Liver (tissue), 9 donors: ENCODE data around the gene ZNF679. TPM values are rescaled to one million over a fixed set of nuclear protein-coding genes. Genes with fewer than 3 reads are reported as not detected.
"Not testable (repeated sequence)": the region's sequence is repeated elsewhere in the genome, so short reads cannot be mapped to it uniquely, and the experiment has no call there.

Experiments used
- DNase-seq: peaks from one replicate; pipeline ENCODE4 v3.0.0-alpha.2; 2017; ENCODE audit warnings: low spot score
- H3K27ac ChIP-seq, 2 donors: one replicate each; pipeline ENCODE4 v1.7.0; 2013; ENCODE audit warnings: inconsistent platforms in 2 of 2, low read length in 2 of 2, control low read depth in 1 of 2, low read depth in 1 of 2, mild to moderate bottlenecking in 1 of 2
- H3K27me3 ChIP-seq, 4 donors: one replicate each; pipeline versions ENCODE4 v1.6.1 to v1.7.0; 2013; ENCODE audit warnings: low read length in 3 of 4, inconsistent platforms in 1 of 4, mild to moderate bottlenecking in 1 of 4, moderate library complexity in 1 of 4; ENCODE audit not compliant: control insufficient read depth in 4 of 4, insufficient read depth in 4 of 4
- H3K36me3 ChIP-seq, 4 donors: one replicate each; pipeline versions ENCODE4 v1.6.1 to v1.7.0; 2013; ENCODE audit warnings: low read length in 3 of 4, mild to moderate bottlenecking in 3 of 4, low read depth in 1 of 4, moderate library complexity in 1 of 4; ENCODE audit not compliant: control insufficient read depth in 4 of 4, insufficient read depth in 3 of 4
- H3K4me1 ChIP-seq, 4 donors: one replicate each; pipeline versions ENCODE4 v1.6.1 to v1.7.0; 2013; ENCODE audit warnings: low read length in 3 of 4, mild to moderate bottlenecking in 3 of 4, moderate library complexity in 1 of 4; ENCODE audit not compliant: control insufficient read depth in 4 of 4, insufficient read depth in 4 of 4
- H3K4me3 ChIP-seq, 3 donors: one replicate each; pipeline versions ENCODE4 v1.6.1 to v1.7.0; 2013; ENCODE audit warnings: low read length in 3 of 3, control low read depth in 1 of 3, low read depth in 1 of 3, mild to moderate bottlenecking in 1 of 3
- H3K9ac ChIP-seq, 2 donors: one replicate each; pipeline ENCODE4 v1.7.0; 2013; ENCODE audit warnings: low read length in 2 of 2, mild to moderate bottlenecking in 2 of 2, moderate library complexity in 2 of 2, control low read depth in 1 of 2, low read depth in 1 of 2
- H3K9me3 ChIP-seq, 4 donors: one replicate each; pipeline versions ENCODE4 v1.6.1 to v1.7.0; 2013; ENCODE audit warnings: low read length in 3 of 4; ENCODE audit not compliant: control insufficient read depth in 4 of 4
- CTCF ChIP-seq: fragments of 150-350 bp; IDR thresholded peaks from 2 replicates; pipeline ENCODE4 v1.5.1; 2017; ENCODE audit warnings: improper control_type of control experiment, low read depth, low read length; ENCODE audit not compliant: missing input control
- EGR1 ChIP-seq, 2 donors: IDR thresholded peaks; 2 replicates each; pipeline ENCODE4 v1.6.1; 2016 to 2018; ENCODE audit warnings: antibody characterized with exemption in 2 of 2, low read depth in 2 of 2
- FOXA1 ChIP-seq: IDR thresholded peaks from 2 replicates; pipeline ENCODE4 v1.6.1; 2016; ENCODE audit warnings: antibody characterized with exemption
- FOXA2 ChIP-seq: IDR thresholded peaks from 2 replicates; pipeline ENCODE4 v1.6.1; 2016; ENCODE audit warnings: antibody characterized with exemption
- HNF4A ChIP-seq, 2 donors: conservative IDR thresholded peaks; 2 replicates each; pipeline ENCODE4 v1.6.1; 2016; ENCODE audit warnings: antibody characterized with exemption in 2 of 2, mild to moderate bottlenecking in 2 of 2
- HNF4G ChIP-seq: IDR thresholded peaks from 2 replicates; pipeline ENCODE4 v1.6.1; 2016; ENCODE audit warnings: antibody characterized with exemption
- JUND ChIP-seq, 2 donors: IDR thresholded peaks; 2 replicates each; pipeline ENCODE4 v1.6.1; 2016; ENCODE audit warnings: antibody characterized with exemption in 2 of 2
- MAX ChIP-seq: IDR thresholded peaks from 2 replicates; pipeline ENCODE4 v1.6.1; 2016; ENCODE audit warnings: antibody characterized with exemption
- NR2F2 ChIP-seq: IDR thresholded peaks from 2 replicates; pipeline ENCODE4 v1.6.1; 2016; ENCODE audit warnings: antibody characterized with exemption
- RAD21 ChIP-seq, 2 donors: IDR thresholded peaks; 2 replicates each; pipeline ENCODE4 v1.6.1; 2016; ENCODE audit warnings: antibody characterized with exemption in 2 of 2, mild to moderate bottlenecking in 2 of 2
- RXRA ChIP-seq, 2 donors: IDR thresholded peaks; 2 replicates each; pipeline ENCODE4 v1.6.1; 2017 to 2018; ENCODE audit warnings: antibody characterized with exemption in 2 of 2, mild to moderate bottlenecking in 1 of 2
- TAF1 ChIP-seq: conservative IDR thresholded peaks from 2 replicates; pipeline ENCODE4 v1.6.1; 2016; ENCODE audit warnings: antibody characterized with exemption, mild to moderate bottlenecking
- YY1 ChIP-seq: IDR thresholded peaks from 2 replicates; pipeline ENCODE4 v1.6.1; 2016; ENCODE audit warnings: antibody characterized with exemption, mild to moderate bottlenecking
- WGBS: extraction: QIAGEN DNeasy Blood & Tissue Kit; methylation state at CpG from one replicate; pipeline ENCODE4 v1.1.7; 2013; 5-methylcytosine and 5-hydroxymethylcytosine counted together
- polyA plus RNA-seq, 2 donors: library from polyadenylated mRNA; stranded (reverse) in 1 of 2; unstranded in 1 of 2; fragments of 200-250 nt in 1 of 2; fragments of >200 nt in 1 of 2; fragmentation: Nextera tagmentation in 1 of 2; extraction: Ambion mirVana in 1 of 2; gene quantifications; one replicate each; pipeline versions ENCODE4 v1.2.1 to v1.2.3, GENCODE V29; 2013 to 2015
- total RNA-seq, 2 donors: library from RNA; depleted of rRNA; stranded (reverse); fragments of >200 nt; gene quantifications; one replicate each; pipeline ENCODE4 v1.2.3, GENCODE V29; 2014
- TF ChIP-seq, protein P1 (sequence below): IDR thresholded peaks from 2 replicates; pipeline ENCODE4 v1.6.1; 2016; ENCODE audit warnings: antibody characterized with exemption, mild to moderate bottlenecking
- TF ChIP-seq, protein P2 (sequence below): IDR thresholded peaks from 2 replicates; pipeline ENCODE4 v1.6.1; 2016; ENCODE audit warnings: antibody characterized with exemption
- donor health status: healthy.
- donor health status: healthy.
- donor health status: healthy.
- donor health status: healthy.
- donor health status: healthy.

The ZNF679 gene
- total and polyA plus RNA-seq, 4 donors: not detected

GRCh38 chr7:64277630-64278029 lies 49.4 kb downstream of the ZNF679 start:
- DNase-seq: no peak
- H3K27ac ChIP-seq: no peak overlapping the region
- no peak for TF ChIP-seq YY1
- no peak for TF ChIP-seq CTCF
- no peak for TF ChIP-seq HNF4A (conservative IDR thresholded peaks at IDR 0.05)
- no peak for TF ChIP-seq MAX
- TF ChIP-seq FOXA2: no peak
- no peak for TF ChIP-seq JUND (IDR thresholded peaks at IDR 0.05)
- TF ChIP-seq, protein P1, sequence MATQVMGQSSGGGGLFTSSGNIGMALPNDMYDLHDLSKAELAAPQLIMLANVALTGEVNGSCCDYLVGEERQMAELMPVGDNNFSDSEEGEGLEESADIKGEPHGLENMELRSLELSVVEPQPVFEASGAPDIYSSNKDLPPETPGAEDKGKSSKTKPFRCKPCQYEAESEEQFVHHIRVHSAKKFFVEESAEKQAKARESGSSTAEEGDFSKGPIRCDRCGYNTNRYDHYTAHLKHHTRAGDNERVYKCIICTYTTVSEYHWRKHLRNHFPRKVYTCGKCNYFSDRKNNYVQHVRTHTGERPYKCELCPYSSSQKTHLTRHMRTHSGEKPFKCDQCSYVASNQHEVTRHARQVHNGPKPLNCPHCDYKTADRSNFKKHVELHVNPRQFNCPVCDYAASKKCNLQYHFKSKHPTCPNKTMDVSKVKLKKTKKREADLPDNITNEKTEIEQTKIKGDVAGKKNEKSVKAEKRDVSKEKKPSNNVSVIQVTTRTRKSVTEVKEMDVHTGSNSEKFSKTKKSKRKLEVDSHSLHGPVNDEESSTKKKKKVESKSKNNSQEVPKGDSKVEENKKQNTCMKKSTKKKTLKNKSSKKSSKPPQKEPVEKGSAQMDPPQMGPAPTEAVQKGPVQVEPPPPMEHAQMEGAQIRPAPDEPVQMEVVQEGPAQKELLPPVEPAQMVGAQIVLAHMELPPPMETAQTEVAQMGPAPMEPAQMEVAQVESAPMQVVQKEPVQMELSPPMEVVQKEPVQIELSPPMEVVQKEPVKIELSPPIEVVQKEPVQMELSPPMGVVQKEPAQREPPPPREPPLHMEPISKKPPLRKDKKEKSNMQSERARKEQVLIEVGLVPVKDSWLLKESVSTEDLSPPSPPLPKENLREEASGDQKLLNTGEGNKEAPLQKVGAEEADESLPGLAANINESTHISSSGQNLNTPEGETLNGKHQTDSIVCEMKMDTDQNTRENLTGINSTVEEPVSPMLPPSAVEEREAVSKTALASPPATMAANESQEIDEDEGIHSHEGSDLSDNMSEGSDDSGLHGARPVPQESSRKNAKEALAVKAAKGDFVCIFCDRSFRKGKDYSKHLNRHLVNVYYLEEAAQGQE: no peak
- TF ChIP-seq NR2F2: no peak
- TF ChIP-seq FOXA1: no peak
- no peak for TF ChIP-seq RXRA (IDR thresholded peaks at IDR 0.05)
- TF ChIP-seq RAD21 (IDR thresholded peaks at IDR 0.05): no peak
- TF ChIP-seq EGR1 (IDR thresholded peaks at IDR 0.05; ENCODE audit: low read depth in 2 of 2): no peak
- H3K4me1 ChIP-seq: no peaks in the 10 kb centered on the region
- WGBS: 40% methylated on average over 2 of the region's 2 CpGs
- no peaks in the 10 kb centered on the region for H3K27me3 ChIP-seq
- H3K36me3 ChIP-seq: no peaks in the 10 kb centered on the region
- H3K4me3 ChIP-seq: no peak overlapping the region
- H3K9me3 ChIP-seq: peaks cover 0 to 7% (median 0%) of the 10 kb centered on the region in 4 donors
- no peak overlapping the region for H3K9ac ChIP-seq

GRCh38 chr7:64294701-64295420 lies 66.6 kb downstream of the ZNF679 start:
- H3K9me3 ChIP-seq: peaks cover 0 to 2% (median 0%) of the 10 kb centered on the region in 4 donors
- no peak overlapping the region for H3K9ac ChIP-seq
- TF ChIP-seq YY1 (no peak), MAX (no peak), RXRA (IDR thresholded peaks at IDR 0.05) (no peak), JUND (IDR thresholded peaks at IDR 0.05) (no peak), HNF4G (no peak), TAF1 (no peak), CTCF (no peak), FOXA2 (no peak)
- TF ChIP-seq, protein P2, sequence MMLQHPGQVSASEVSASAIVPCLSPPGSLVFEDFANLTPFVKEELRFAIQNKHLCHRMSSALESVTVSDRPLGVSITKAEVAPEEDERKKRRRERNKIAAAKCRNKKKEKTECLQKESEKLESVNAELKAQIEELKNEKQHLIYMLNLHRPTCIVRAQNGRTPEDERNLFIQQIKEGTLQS: no peak
- TF ChIP-seq, protein P1: no peak
- no peaks in the 10 kb centered on the region for H3K4me1 ChIP-seq
- H3K36me3 ChIP-seq: no peaks in the 10 kb centered on the region
- H3K27ac ChIP-seq: no peak overlapping the region
- H3K4me3 ChIP-seq: no peak overlapping the region
- no peaks in the 10 kb centered on the region for H3K27me3 ChIP-seq
- DNase-seq: no peak
- WGBS: 65% methylated on average over 1 of the region's 1 CpG

DNA sequence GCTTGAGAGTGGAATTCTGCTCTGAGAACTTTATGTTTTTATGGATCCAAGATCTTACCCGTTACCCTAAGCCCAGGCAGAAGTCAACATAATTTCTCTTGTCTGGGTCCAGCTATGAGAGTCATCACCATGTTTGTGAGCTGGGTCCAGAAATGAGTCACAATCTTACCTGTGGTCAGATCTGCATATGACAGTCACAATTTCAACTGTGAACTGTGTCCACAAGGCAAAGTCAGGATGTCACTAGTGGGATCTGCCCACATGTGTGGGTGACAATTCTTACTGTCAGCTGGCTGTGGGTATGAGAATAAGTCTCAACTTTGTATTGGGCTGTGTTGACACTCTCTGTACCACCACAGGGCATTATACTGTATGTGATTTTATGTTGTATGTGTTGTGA lies 69.1 kb downstream of the ZNF679 start:
- not testable (repeated sequence) for H3K9ac ChIP-seq, H3K36me3 ChIP-seq, H3K27ac ChIP-seq, H3K4me1 ChIP-seq, H3K4me3 ChIP-seq, DNase-seq, H3K9me3 ChIP-seq, H3K27me3 ChIP-seq
- WGBS: 63% methylated on average over 1 of the region's 1 CpG
